GM21367 (cell line): Measurements from ENCODE around the gene OGDH.
"Not testable (repeated sequence)": the region's sequence is repeated elsewhere in the genome, so short reads cannot be mapped to it uniquely, and the experiment has no call there.

Experiments
- ATAC-seq: cut with Tn5 transposase; IDR thresholded peaks from one replicate; pipeline ENCODE4 v1.9.1; 2021; ENCODE audit not compliant: unreplicated experiment

OGDH gene

DNA sequence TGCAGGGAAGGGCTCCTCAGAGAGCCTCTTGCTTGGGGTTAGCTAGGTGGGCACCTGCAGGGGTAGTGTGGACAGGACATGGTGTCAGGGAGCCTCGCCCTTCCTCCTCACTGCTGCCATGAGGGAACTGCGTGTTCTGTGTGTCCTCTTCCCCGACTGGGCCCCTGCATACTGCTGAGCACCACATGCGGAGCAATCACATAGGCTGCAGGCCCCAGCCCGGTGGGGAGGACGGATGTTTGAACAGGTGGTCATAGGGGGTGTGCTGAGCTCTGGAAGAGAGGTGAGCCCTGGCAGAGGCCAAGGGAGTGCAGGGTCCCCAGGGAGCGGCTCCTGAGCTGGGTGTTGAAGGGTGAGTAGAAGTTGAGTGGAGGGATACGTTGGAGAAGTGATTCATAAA is 93.9 kb downstream of the OGDH start:
- no peak for ATAC-seq

DNA sequence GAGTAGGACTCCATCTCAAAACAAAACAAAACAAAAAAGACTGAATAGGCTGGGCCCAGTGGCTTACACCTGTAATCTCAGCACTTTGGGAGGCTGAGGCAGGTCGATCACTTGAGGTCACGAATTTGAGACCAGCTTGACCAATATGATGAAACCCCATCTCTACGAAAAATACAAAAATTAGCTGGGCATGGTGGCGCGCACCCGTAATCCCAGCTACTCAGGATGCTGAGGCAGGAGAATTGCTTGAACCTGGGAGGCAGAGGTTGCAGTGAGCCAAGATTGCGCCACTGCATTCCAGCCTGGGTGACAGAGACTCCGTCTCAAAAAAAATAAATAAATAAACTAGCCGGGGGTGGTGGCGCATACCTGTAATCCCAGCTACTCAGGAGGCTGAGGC is 97.0 kb downstream of the OGDH start:
- ATAC-seq = not testable (repeated sequence)

DNA sequence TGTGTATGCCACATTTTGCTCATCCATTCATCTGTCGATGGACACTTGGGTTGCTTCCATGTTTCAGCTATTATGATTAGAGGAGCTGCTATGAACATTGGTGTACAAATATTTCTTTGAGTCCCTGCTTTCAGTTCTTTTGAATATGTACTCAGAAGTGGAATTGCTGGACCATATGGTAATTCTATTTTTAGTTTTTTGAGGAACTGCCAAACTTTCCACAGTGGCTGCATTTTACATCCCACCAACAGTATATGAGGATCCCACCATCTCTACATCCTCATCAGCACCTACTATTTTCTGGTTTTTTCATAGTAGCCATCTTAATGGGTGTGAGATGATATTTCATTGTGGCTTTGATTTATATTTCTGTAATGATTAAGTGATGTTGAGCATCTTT is 97.5 kb downstream of the OGDH start:
- ATAC-seq = no peak

DNA sequence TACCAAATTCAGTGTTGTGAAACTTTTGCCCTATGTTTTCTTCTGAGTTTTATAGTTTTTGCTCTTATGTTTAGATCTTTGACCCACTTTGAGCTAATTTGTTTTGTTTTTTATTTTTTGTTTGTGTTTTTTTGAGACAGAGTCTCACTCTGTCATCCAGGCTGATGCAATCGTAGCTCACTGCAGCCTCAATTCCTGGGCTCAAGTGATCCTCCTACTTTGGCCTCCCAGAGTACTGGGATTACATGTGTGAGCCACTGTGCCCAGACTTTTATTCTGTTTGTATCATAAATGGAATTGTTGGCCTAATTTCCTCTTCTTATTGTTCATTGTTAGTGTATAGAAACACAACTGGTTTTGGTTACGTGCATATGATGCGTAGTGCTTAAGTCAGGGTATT is 99.0 kb downstream of the OGDH start:
- ATAC-seq = no peak

DNA sequence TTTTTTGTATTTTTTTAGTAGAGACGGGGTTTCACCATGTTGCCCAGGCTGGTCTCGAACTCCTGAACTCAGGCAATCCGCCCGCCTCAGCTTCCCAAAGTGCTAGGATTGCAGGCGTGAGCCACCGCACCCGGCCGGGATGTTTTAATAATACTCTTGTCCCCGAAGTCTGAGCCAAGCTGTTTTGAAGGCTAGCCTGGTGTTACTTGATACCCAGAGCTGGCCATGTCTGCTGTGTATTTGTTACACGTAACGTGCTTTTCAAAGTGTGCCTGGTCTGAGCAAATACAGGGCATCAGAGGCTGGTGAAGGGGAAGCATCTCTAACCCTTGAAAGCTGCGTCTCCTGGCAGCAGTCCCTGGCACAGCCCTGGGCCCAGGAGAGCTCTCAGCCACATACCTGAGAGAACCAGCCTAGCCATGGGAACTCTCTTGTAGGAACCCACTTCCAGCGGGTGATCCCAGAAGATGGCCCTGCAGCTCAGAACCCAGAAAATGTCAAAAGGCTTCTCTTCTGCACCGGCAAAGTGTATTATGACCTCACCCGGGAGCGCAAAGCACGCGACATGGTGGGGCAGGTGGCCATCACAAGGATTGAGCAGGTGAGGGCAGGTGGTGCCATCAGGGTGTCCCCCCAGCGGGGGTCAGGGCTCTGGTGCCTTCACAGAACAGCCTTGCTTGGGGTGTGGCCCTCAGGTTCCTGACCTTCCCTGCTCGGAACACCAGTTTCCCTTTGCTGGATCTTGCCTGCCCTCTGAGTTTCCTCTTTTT is 100.5 kb downstream of the OGDH start:
- ATAC-seq = no peak

DNA sequence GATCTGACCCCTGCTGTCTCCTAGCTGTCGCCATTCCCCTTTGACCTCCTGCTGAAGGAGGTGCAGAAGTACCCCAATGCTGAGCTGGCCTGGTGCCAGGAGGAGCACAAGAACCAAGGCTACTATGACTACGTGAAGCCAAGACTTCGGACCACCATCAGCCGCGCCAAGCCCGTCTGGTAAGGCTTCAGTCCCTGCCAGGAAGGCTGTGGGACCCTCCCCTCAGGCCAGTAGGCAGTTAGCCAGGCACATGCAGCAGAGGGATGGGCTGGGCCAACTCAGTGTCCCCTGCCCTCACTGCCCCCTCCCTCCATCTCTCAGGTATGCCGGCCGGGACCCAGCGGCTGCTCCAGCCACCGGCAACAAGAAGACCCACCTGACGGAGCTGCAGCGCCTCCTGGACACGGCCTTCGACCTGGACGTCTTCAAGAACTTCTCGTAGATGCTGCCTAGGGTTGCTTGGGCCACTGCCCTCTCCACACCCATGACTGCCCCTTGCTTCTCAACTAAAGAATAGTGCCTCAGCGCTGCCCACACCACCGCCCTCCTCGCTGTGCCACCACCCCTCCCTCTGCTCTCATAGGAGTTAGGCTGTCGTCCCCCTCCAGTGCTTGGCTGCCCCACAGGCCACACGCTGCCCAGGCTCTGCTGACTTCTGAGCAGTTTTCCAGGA is 101.3 kb downstream of the OGDH start:
- ATAC-seq = no peak

DNA sequence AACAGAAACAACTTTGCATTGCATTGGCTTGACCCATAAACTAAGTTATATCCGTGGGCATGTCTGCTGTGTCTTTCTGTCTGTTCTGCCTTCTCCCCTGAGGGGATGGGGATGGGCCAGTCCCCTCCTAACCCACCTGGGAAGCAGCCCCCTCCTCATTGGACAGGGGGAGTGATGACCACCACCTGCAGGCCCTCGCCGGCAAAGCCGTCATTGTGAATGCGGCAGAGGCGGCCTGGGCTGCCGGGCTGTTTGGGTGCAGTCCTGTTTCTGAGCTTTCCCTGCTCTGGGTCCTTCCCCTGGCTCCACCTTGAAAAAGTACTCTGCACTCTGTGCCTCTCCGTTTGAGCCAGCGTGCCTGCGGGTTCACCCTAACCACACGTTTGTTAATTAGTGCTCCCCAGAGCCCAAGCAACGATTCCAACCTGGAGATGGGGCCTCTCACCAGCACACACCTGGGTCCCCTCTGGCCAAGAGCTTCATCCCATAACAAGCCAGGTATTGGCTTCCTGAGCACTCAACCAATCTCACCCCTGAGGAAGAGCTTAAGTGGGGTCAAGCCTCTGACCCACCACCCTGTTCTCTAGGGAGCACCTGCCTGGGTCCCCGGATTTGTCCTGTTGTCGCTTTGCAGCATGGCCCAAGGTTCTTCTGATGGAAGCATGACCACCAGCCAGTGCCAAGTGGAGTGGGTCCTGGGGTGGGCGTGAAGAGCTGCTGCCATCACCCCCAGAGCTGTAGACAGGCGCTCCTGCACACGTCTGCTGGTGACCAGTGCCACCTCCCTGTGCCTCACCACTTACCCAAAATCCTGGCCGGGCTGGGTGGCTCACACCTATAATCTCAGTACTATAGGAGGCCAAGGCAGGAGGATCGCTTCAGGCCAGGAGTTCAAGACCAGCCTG is 102.8 kb downstream of the OGDH start:
- no peak for ATAC-seq

DNA sequence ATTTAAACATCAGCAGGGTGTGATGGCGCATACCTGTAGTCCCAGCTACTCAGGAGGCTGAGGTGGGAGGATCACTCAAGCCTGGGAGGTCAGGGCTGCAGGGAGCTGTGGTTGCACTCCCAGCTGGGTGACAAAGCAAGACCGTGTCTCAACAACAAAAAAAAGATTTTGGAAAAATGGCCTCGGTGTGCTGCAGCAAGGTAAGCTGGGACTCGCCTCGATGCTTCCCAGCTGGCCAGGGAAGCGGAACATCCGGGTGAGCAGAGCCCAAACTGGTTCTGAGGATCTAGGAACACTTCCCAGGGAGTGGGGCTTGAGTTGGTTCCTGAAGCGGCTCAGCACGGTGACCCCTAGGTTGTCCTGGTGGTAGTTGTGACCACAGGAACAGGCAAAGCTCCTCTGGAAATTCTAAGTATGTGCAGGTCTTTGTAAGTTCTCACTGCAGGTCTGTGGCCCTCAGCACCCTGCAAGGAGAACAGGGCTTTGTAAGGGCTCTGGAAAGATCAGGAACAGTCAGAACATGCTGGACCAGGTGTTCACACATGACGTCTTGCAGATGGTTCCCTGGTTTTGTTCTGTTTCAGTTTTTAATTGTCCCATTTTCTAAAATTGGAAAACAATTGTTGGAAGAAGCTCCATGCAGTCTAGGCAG is 103.6 kb downstream of the OGDH start:
- ATAC-seq = no peak

DNA sequence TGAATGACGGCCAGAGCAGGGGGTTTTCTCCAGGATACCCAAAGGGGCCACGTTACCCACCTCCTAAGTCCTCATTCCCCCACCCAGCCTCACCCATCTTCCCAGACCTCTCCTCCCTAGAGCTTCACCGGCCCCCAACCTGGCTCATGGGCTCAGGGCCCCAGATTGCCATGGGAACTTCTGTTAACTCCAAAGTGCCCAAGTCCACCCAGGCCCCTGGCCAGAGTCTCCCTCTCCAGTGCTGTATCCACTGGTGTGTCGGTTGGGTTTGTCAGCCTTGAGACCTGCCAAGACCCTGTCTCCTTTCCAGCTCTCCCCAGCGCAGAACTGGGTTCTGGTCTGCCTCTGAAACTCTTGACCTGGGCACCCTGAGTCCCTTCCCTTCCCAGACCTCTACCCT is 105.1 kb downstream of the OGDH start:
- no peak for ATAC-seq

DNA sequence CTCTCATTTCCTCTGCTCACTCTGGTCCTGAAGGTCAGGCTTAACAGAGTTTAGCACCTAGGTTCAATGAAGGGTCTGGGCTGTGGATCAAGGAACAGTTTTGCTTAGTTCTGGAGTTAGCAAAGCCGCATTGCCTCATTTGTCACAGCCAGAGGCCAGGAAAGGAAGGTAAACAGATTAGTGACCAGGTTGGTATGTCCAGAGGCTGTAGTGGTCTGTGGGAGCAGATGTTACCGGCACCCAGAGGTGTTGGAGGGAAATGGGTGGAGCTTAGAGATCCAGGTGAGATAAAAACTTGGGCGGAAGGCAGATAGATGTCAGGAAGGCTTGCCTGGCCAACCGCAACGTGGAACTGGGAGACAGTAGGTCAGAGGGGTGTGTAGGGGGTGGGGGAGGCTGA is 105.6 kb downstream of the OGDH start:
- ATAC-seq = no peak

DNA sequence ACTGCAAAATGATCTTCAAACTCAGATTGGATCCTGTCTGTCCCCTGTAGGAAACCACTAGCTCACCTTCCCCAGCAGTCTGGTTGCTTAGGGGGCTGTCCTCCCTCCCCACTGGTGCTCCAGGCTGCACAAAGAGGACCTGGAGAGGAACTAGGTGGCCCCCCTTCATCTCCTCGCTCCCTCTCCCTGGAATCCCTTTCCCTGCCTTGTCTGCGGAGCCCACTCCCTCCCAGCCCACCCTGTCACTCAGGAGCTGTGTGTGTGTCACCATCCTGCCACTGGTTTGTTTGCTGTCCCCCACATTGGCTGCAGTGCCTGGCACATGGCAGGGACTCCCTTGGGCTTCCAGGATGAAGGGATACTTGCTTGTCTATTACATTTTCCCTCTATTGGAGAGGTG is 106.7 kb downstream of the OGDH start:
- no peak for ATAC-seq

DNA sequence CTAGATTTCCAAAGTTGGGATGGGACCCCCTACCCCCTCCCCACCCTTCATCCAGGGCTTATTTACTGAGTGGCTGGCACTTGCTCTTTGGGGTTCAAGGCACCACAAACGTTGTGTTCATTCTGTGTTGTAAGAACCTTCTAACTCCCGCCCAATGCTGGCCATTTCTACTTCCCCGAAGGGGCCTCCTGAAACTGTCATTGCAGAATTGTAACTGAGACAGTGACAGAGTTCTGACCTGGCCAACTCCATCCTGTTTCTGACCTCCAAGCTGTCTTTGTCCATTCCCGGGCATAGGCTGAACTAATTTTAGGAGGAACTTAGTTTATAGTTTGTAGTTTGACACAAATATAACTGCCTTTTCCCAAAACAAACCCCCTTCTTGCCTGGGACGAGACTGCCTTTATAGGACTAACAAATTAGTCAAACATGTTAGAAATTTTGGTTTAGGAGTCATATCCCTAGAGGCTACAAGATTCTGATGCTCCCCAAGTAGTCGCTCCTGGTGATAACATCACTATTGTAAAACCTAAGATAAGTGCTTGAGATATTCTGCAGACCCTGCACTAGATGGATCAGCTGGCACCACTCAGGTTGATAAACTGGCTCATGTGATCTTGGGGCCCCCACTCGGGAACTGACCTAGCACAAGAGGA is 107.4 kb downstream of the OGDH start:
- no peak for ATAC-seq

DNA sequence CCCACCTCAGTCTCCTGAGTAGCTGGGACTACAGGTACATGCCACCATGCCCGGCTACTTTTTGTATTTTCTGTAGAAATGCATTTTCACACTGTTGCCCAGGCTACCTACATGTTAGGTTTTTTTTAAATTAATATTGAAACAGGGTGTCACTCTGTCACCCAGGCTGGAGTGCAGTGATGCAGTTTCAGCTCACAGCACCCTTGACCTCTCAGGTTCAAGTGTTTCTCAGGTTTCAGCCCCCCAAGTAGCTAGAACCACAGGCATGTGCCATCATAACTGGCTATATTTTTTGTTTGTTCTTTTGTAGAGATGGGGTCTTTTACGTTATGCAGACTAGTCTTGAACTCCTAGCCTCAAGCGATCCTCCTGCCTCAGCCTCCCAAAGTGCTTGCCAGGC is 109.8 kb downstream of the OGDH start:
- no peak for ATAC-seq

DNA sequence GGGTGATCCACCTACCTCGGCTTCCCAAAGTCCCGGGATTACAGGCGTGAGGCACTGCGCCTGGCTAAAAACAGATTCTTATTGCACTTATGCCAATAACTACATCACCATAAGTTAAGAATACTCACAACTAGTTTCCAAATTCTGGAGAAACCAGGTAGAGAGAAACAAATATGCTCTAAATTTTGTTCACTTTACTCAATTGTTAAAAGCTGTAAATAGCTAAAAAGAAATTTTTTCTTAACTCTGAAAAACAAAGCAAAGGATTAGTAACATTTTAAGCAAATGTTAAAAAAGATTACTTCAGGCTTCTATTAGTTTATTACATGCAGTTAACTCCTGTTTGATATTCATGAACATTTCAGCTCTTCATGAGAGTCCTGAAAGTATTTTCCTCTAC is 113.9 kb downstream of the OGDH start:
- ATAC-seq = no peak

DNA sequence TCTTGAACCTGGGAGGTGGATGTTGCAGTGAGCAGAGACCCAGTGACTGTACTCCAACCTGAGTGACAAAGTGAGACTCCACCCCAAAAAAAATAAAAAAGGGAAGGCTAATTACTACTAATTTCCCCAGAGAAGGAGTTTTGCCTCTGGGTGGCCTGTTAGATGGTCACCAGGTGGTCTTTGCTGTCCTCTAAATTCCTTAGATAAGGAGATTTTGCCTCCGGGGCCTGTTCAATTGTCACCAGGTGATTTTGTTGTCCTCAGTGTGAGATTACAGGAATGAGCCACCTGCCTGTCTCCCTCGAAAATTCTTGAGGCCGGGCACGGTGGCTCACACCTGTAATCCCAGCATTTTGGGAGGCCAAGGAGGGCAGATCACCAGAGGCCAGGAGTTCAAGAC is 117.8 kb downstream of the OGDH start:
- ATAC-seq = no peak

DNA sequence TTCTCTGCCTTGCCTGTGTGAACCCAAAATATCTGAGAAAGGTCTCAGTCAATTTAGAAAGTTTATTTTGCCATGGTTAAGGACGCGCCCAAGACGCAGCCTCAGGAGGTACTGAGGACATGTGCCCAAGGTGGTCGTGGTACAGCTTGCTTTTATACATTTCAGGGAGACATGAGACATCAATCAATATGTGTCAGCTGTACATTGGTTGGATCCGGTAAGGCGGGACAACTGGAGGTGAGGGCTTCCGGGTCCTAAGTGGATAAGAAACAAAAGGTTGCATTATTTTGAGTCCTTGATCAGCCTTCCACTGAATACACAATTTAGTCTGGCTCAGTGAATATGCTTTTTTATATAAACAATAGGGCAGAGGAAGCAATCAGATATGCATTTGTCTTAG is 119.8 kb downstream of the OGDH start:
- not testable (repeated sequence) for ATAC-seq

DNA sequence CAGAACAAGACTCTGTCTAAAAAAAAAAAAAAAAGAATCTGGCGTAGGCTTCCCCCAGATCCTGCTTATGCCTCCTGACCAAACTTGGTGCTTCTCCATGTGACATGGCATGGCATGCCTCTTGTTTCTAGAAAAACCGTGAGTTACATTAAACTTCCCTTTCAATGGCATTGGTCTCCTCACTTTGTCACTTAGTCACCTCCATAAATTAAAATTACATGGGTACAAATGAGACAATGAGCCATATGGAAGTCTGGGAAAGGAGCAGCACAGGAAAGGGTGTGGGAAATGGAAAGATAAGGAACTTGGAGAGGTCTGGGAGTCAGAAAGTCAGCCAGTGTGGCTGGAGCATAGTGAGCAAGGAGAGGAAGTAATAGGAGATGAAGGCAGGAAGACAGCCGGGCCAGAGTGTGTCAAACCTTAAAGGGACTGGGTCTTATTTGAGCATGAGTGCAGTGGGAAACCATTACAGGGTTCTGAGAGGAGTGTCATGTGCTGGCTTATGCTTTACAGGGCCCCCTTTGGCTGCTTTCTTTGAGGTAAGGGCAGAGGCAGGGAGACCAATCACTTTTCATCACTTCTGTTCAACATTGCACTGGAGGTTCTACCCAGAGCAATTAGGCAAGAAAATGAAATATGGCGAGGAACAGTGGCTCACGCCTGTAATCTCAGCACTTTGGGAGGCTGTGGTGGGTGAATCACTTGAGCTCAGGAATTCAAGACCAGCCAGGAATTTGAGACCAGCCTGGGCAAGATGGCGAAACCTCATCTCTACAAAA is 120.9 kb downstream of the OGDH start:
- ATAC-seq = no peak

DNA sequence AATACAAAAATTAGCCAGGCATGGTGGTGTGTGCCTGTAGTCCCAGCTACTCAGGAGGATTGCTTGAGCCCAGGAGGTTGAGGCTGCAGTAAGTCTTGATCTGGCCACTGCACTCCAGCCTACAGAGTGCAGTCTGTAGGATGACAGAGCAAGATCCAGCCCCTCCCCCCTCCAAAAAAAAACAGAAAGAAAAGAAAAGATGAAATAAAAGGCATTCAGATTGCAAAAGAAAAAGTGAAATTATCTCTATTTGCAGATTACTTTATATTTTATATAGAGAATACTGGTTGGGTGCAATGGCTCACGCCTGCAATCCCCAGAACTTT is 121.5 kb downstream of the OGDH start:
- ATAC-seq = no peak

DNA sequence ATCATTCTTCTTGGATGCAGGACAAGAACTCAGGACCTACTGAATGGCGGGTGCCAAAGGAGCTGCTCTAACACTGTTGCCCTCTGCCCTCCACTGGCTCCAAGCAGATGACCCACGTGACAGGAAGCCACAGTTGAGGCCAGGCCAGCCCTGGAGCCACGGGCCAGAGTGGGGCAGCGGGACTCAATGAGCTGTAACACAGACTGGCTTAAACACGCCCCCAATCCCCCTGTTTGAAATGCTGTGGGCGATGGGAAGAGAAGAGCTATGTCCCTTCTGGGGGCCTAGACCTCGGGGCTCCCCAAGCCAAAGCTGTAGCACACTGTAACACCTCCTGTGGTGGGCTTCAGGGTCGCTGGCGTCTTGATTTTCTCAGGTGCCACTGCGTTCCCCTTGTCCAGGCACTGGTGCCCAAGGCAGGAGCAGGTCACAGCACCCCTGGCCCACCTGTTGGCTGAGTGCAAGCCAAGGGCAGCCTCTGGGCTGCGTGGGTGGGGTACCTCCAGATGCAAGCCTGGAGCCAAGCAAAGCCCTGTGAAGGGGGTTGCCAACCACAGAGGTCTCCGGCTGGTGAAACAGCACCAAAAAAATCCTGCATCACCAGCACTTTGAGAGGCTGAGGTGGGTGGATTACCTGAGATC is 123.6 kb downstream of the OGDH start:
- no peak for ATAC-seq

DNA sequence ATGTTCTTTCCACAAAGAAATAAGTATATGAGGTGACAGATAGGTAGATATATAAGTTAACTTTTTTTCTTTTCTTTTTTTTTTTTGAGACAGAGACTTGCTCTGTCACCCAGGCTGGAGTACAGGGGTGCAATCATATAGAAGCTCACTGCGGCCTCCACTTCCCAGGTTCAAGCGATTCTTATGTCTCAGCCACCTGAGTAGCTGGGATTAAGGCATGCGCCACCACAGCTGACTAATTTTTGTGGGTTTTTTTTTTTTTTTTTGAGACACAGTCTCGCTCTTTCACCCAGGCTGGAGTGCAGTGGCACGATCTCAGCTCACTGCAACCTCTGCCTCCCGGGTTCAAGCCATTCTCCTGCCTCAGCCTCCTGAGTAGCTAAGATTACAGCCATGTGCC is 126.5 kb downstream of the OGDH start:
- ATAC-seq = not testable (repeated sequence)
